ENCODE results near the gene F2.

Gene F2

DNA sequence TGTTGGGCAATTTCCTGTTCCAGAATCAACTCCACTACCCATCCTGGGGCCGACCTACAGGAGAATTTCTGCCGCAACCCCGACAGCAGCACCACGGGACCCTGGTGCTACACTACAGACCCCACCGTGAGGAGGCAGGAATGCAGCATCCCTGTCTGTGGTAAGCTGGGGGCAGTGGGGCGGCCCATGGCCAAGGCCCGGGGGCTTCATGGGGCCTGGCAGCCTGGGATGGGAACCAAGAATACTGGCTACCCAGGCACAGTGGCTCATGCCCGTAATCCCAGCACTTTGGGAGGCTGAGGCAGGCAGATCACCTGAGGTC lies 4.3 kb downstream of the F2 start:
- no peak for TF ChIP-seq EZH2phosphoT487 (IDR thresholded peaks at IDR 0.05; ENCODE audit: borderline replicate concordance, low read length)
- TF ChIP-seq, protein P1, sequence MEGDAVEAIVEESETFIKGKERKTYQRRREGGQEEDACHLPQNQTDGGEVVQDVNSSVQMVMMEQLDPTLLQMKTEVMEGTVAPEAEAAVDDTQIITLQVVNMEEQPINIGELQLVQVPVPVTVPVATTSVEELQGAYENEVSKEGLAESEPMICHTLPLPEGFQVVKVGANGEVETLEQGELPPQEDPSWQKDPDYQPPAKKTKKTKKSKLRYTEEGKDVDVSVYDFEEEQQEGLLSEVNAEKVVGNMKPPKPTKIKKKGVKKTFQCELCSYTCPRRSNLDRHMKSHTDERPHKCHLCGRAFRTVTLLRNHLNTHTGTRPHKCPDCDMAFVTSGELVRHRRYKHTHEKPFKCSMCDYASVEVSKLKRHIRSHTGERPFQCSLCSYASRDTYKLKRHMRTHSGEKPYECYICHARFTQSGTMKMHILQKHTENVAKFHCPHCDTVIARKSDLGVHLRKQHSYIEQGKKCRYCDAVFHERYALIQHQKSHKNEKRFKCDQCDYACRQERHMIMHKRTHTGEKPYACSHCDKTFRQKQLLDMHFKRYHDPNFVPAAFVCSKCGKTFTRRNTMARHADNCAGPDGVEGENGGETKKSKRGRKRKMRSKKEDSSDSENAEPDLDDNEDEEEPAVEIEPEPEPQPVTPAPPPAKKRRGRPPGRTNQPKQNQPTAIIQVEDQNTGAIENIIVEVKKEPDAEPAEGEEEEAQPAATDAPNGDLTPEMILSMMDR (IDR thresholded peaks at IDR 0.05; ENCODE audit: low read depth, low read length, poor library complexity, severe bottlenecking) = no peak
- Histone ChIP-seq H3K79me2 (ENCODE audit: control insufficient read depth, low read length) (no peaks in the 10 kb centered on the region), H3K27ac (ENCODE audit: low read depth, low read length) (no peak overlapping the region), H3F3A (ENCODE audit: control insufficient read depth, insufficient read depth) (no peaks in the 10 kb centered on the region), H4K20me1 (ENCODE audit: control insufficient read depth, insufficient read depth, low read depth, low read length) (no peaks in the 10 kb centered on the region), H3K36me3 (ENCODE audit: control insufficient read depth, low read length) (no peaks in the 10 kb centered on the region), H3K27me3 (ENCODE audit: control insufficient read depth, low read length) (no peaks in the 10 kb centered on the region), H3K9me2 (replicated peaks; ENCODE audit: control insufficient read depth, low read length) (no peaks in the 10 kb centered on the region), H3K9me3 (ENCODE audit: control insufficient read depth, insufficient read depth, low read length) (no peaks in the 10 kb centered on the region), H3K4me1 (ENCODE audit: control insufficient read depth, low read length) (peaks cover 2% of the 10 kb centered on the region; the same call in 1 of the 2 replicates), H3K4me3 (ENCODE audit: low read length) (no peak overlapping the region), H3K4me2 (ENCODE audit: low read length) (no peak overlapping the region)

DNA sequence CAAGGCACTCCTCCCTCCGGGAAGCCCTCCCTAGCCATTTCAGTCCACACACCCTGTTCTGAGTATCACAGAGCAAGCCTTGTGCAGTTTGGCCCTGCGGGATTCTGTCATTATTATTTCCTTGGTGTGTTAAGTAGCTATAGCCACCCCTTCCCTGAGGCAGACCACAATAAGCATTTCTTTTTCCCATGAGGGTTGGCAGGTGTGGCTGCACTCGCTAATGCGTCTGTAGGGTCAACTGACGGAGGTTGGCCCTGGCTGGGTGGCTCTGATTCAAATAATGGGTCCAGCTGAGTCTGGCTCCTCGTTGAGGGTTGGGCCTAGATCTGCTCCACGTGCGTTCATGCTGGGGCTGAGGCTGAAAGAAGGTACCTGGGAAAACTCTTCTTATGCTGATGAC lies 5.1 kb downstream of the F2 start:
- H4K20me1 ChIP-seq (ENCODE audit: control insufficient read depth, insufficient read depth, low read depth, low read length) = no peaks in the 10 kb centered on the region
- no peaks in the 10 kb centered on the region for H3K9me2 ChIP-seq (replicated peaks; ENCODE audit: control insufficient read depth, low read length)
- no peaks in the 10 kb centered on the region for H3K79me2 ChIP-seq (ENCODE audit: control insufficient read depth, low read length)
- H3K9me3 ChIP-seq (ENCODE audit: control insufficient read depth, insufficient read depth, low read length) = no peaks in the 10 kb centered on the region
- no peak overlapping the region for H3K4me3 ChIP-seq (ENCODE audit: low read length)
- TF ChIP-seq, protein P1 (IDR thresholded peaks at IDR 0.05; ENCODE audit: low read depth, low read length, poor library complexity, severe bottlenecking) = no peak
- no peak for TF ChIP-seq EZH2phosphoT487 (IDR thresholded peaks at IDR 0.05; ENCODE audit: borderline replicate concordance, low read length)
- H3F3A ChIP-seq (ENCODE audit: control insufficient read depth, insufficient read depth) = no peaks in the 10 kb centered on the region
- no peak overlapping the region for H3K27ac ChIP-seq (ENCODE audit: low read depth, low read length)
- no peaks in the 10 kb centered on the region for H3K36me3 ChIP-seq (ENCODE audit: control insufficient read depth, low read length)
- H3K27me3 ChIP-seq (ENCODE audit: control insufficient read depth, low read length) = no peaks in the 10 kb centered on the region
- H3K4me2 ChIP-seq (ENCODE audit: low read length) = no peak overlapping the region
- no peaks in the 10 kb centered on the region for H3K4me1 ChIP-seq (ENCODE audit: control insufficient read depth, low read length)

DNA sequence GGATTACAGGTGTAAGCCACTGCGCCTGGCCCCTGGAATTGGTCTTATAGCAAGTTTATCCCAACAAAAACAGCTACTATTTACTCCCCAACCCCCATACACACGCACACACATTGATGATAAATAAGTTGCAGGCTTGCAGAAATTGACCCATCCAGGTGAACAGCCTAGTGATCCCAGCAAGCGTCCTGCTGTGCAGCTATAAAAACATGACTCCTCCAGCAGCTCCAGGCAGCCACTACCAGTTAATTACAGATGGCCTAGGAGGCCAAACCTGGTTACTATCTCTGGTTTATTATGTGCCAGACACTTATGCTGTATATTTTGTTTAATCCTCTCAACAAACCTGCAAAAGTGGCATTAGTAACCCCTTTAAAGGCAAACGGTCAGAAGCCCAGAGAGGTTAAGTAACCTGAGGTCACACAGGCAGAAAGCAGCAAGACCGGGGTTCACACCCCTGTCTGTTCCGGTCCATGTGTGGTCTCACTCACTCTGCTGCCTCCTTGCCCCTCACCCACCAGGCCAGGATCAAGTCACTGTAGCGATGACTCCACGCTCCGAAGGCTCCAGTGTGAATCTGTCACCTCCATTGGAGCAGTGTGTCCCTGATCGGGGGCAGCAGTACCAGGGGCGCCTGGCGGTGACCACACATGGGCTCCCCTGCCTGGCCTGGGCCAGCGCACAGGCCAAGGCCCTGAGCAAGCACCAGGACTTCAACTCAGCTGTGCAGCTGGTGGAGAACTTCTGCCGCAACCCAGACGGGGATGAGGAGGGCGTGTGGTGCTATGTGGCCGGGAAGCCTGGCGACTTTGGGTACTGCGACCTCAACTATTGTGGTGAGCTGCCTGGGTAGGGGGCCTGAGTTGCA lies 6.6 kb downstream of the F2 start:
- no peak for TF ChIP-seq EZH2phosphoT487 (IDR thresholded peaks at IDR 0.05; ENCODE audit: borderline replicate concordance, low read length)
- TF ChIP-seq, protein P1 (IDR thresholded peaks at IDR 0.05; ENCODE audit: low read depth, low read length, poor library complexity, severe bottlenecking) = no peak
- Histone ChIP-seq H3F3A (ENCODE audit: control insufficient read depth, insufficient read depth) (no peaks in the 10 kb centered on the region), H4K20me1 (ENCODE audit: control insufficient read depth, insufficient read depth, low read depth, low read length) (no peaks in the 10 kb centered on the region), H3K27ac (ENCODE audit: low read depth, low read length) (no peak overlapping the region), H3K4me3 (ENCODE audit: low read length) (no peak overlapping the region), H3K36me3 (ENCODE audit: control insufficient read depth, low read length) (no peaks in the 10 kb centered on the region), H3K79me2 (ENCODE audit: control insufficient read depth, low read length) (no peaks in the 10 kb centered on the region), H3K4me2 (ENCODE audit: low read length) (no peak overlapping the region), H3K9me2 (replicated peaks; ENCODE audit: control insufficient read depth, low read length) (no peaks in the 10 kb centered on the region), H3K4me1 (ENCODE audit: control insufficient read depth, low read length) (no peaks in the 10 kb centered on the region), H3K9me3 (ENCODE audit: control insufficient read depth, insufficient read depth, low read length) (no peaks in the 10 kb centered on the region), H3K27me3 (ENCODE audit: control insufficient read depth, low read length) (no peaks in the 10 kb centered on the region)
